Measurements from ENCODE around the gene CBLB.

CBLB gene

DNA sequence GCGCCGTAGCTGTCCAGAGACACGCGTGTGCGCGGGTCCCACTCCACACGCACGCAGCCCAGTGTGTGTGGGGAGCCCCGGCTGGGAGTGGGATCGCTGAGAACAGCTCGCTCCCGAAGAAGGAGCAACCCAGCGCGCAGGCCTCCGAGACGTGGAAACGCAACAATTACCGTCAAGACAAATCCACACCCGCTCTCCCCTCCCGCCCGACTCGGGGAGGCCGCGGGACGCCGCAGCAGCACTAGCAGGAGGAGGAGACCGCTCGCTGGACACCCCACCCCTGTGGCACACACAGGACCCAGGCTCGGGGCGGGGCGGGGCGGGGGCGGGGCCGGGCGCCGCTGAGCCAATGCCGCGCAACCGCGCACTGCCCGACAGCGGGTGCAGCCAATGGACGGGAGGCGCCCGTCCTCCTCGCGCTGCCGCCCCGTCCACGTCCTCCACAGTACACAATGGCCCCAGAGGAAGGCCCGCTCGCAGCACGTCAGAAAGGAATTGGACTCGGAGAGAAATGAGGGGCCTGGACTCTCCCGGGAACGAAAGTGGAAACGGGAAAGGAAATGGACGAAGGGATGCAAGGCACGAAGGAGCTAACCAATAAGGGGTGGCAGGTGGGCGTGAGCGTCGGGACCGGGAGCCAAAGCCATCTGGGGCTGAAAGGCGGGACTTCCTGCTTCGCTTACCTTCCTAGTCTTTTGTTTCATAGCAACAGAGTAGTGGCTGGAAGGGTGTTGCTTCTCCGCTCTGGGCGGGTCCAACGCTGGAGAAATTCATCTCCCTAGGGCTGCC, at the start of gene CBLB:
Gene CBLB, minus strand, starts transcription at position 271 of the 789 bp plus-strand sequence. CDS start 1,435 bp downstream, outside the sequence.
- DNase-seq = peak; percentile 92 to 95 (median 95)

DNA sequence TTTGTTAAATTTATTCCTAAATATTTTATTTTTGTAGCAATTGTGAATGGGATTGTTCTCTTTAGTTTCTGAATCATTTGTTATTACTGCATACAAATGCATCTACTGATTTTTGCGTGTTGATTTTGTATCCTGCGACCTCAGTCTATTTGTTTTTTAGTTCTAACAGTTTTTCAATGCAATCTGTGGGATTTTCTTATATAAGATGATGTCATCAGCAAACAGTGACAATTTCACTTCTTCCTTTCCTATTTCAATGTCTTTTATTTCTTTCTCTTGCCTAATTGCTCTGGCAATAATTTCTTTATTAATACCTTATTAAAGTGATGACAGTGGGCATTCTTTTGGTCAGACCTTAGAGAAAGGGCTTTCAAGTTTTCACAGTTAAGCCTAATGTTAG, 48.0 kb upstream of the CBLB start:
- DNase-seq = peak in 1 of 3 donors; percentile 11

DNA sequence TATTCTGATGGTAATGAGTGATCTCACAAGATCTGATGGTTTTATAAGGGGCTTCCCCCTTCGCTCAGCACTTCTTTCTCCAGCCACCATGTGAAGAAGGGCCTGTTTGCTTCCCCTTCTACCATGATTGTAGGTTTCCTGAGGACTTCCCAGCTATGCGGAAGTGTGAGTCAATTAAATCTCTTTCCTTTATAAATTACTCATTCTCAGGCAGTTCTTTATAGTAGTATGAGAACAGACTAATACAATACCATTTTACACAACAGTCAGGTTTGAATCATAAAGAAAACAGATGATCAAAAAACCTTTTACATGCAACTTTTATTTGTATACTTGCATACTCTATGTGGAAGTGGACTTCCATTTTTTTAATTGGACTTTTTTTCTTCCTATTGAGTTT, 46.7 kb upstream of the CBLB start:
- DNase-seq = peak; percentile 22 to 70 (median 31)

DNA sequence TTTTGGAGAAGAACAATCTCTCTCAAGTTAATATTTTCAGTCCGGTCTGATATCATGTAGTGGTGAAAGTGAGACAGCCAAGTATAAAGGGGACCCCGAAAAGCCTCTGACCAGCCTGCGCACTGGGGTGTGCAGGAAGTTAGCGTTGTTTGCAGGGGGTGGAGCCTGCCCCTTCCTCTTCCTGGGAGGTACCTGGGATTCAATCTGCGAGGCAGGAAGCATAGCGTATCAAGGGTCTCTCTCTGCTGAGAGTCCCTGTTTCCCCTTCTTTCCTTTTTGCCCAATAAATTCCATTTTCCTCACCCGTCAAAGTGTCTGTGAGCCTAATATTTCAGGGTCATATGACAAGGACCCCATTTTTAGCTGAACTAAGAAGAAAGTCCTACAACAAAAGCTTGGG, 44.8 kb upstream of the CBLB start:
- DNase-seq = no peak

DNA sequence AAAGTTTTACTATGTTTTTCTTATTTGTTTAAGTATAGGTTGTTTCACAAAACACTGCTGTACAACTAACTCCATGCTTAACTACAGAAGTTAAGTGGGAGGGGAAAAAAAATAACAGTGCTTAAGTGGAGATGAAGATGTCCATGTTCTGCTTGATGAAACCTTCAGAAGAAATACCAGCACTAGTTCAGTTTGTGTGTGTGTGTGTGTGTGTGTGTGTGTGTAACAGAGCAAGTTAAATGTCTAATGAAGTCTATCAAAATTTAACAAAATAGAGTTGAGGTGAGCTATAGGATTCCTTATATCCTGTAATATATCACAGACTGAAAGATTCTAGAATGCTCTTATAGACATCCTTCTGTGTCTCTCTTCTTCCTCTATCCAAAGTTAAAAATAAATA, 44.1 kb upstream of the CBLB start:
- DNase-seq = peak in 1 of 3 donors; percentile 5

DNA sequence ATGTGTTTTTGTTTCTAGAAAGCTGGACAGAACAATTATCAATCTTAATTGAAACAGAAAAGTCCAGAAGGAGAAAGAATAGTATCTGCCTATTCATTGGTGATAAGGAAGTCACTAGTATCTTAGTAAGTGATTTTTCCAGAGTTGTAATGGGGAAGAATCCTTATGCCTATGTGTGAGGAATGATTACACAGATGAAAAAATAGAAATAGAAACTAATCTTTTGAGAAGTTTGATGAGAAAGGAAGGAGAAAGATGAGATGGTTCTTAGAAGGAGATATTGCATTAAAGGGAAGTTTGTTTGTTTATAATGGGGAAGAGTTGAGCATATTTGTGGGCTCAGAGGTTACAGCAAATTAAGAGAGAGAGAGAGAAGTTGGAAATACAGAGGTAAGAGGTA, 42.7 kb upstream of the CBLB start:
- DNase-seq = peak; percentile 36 to 76 (median 53)

DNA sequence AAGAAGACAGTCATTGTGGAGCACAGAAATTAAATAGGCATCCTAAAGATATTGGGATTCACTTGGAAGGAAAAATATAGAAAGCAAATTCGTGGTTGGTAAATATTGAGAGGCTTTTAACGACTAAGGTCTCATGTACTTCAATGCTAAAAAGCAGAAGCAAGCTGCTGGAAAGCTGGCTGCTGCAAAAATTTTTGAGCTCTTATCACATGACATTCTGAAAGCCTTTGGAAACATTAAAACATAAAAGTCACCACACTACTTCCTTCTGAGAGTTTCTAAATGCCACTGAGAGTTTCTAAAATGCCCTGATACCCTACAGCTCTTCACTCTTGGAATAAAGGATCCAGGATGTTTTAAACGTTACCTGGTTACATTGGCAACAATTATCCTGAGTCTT, 39.0 kb upstream of the CBLB start:
- DNase-seq = peak; percentile 75 to 91 (median 86)

DNA sequence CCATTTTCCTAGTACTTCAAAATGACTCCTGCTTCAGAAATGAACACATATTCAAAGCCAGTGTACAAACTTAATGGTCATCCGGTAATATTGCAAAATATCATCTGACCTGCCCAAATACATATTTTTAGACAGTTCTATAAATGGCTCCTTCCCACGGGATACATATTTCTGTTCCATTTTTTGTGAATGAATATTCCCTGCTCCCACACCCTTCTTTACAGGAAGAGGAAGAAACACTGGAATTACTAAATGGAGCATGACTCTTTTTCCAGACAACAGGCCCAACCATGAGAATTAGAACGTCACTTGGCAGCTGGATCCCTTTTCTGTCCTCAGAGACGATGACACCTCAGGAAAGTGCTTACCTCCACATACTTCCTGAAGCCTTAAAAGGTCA, 38.0 kb upstream of the CBLB start:
- peak; percentile 63 to 83 (median 71) for DNase-seq

DNA sequence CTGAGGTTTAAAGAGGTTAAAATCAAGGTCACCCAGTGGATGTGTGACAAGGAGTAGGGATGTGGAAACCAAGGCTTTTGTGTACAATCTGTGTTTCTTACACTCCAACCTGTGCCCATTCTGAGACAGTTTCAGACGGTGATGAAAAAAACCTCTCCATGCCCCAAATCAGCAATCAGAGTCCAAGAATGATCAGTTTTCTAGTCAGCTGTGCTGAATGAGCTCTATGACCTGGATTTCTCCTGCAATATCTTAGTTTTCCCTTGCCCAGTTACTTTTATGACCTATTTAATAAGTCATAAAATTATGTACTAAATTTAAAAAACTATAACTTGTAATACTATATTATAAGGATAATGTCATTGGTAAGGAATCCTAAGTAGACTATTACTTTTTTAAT, 37.5 kb upstream of the CBLB start:
- no peak for DNase-seq

DNA sequence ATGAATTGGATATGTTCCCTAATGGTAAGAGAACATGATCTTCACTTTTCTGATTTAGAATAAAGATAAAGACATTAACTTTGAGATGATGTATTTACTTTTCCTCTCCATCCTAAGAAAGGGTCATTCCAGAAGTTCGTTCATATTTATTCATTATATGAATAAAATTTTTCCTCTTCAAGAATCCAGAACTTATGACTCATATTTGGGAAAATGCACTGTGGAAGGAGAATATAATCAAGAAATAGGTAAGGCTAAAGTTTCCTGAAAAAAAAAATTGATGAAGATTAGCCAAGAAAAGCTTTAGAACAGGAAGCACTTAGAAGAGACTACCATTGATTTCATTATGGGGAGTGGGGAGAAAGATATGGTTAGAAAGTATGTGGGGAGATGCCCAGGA, 36.5 kb upstream of the CBLB start:
- DNase-seq = no peak

DNA sequence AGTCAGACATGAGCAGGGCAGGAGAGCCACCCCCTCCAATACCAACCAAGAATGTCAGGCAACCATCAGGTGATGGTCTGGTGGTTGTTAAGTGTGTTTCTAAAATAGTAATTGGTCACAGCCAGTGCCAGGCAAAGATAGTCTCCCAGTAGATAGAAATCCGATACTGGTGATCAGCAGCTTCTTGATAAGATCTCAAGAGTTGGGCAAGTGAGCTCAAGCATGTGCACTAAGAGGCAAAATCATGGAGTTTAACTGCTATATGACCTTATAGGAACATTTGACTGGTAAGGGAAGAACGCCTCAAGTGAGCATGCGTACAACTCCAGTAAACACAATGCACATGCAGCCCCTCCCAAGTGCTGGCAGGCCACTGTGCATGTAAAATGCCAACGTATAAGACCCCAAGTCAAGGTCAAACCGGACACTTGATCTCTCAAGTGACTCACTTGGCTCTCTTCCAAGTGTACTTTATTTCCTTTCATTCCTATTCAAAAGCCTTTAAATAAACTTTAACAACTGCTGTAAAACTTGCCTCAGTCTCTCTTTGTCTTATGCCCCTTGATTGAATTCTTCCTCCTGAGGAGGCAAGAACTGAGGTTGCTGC, 36.0 kb upstream of the CBLB start:
- DNase-seq = no peak

DNA sequence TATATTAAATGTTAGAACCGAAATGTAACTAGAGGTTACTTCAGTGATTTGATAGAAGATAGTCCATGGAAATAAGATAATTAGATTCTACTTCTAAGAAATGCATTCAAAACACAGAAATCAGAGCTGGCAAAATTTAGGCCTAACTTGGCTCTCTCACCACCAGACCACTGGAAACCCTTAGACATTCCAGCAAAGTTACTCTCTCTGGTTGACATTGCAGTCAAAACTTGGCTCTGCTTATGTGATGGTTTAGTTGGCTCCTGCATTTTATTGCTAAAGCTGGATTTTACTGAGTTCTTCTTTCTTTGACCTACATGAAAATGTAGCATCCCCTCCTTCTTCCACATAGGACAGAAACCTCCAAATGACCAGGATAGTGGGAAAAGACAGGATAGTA, 35.4 kb upstream of the CBLB start:
- no peak for DNase-seq

DNA sequence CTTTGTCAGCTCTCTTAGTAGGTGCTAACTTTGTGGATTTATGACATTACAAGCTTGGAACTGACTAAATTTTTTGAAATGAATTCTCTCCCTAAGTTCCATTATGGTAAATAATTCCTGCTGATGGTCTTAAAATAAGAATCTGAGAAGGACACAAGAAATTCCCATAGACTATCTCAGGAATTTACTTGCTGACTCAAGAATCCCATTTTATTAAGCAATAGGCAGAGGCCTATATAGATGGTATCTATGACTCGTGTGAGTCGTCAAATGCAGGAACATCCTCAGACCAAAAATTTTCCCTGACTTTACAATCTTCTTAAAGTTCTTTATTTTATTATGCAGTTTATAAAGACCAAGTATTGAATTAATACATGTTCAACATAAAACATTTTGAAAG, 30.7 kb upstream of the CBLB start:
- DNase-seq = peak; percentile 44 to 78 (median 72)

DNA sequence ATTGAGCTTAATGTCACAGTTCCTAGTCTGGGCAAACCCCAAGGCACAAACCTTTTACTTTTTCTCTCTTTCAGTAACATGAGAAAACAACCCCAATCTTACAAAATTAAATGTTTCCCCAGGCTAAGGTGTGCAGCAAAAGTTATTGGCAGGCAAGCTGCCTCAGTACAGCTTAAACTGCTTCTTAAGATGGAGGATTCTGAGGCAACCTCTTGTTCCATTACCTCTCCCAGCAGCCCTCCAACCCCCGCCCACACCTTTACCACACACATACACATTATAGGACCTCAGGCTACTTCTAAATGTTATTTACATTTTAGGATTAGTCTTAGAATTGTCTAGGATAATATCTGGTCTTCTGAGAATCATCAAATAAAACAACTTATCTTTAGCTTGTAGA, 22.3 kb upstream of the CBLB start:
- no peak for DNase-seq

DNA sequence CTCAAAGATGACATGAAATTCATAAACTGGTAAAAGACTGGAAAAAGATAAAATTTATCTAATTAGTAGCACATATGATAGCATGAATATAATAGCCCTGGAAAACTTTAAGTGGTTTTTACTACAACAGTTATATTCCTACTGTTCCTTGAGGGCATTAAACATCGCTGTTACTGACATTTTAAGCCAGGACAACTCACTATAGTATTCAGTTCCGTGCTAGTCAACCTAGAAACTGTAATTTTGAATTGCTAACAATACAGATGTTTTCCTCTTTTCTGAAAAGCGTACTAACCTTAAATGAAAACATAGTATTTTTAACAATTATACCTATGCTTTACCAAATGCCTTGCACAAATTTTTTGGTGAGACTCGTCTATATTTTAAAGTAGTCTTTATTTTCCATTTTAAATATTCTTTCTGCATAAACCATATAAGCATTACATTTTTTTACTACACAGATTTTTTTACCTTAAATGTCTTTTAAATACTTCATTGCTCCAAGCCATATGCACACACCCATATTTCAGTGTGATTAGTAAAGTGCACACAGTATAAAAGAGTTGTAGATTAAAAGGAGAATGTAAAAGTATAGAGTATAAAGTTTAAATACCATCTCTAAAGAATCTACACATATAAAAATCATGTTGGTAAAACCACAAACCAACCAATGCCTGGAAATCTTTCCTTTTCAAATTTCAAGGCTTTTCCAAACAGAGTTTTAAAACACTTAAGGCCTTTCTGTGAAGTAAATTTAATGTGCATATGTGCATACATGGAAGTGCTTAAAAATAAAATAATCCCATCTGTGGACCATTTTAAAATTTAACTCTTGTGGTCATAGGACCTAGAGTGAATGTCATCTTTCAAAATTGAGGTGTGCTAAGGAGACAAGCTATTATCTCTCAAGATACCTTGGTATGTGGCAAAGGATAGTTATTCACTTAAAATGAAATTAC, 20.1 kb upstream of the CBLB start:
- no peak for DNase-seq

DNA sequence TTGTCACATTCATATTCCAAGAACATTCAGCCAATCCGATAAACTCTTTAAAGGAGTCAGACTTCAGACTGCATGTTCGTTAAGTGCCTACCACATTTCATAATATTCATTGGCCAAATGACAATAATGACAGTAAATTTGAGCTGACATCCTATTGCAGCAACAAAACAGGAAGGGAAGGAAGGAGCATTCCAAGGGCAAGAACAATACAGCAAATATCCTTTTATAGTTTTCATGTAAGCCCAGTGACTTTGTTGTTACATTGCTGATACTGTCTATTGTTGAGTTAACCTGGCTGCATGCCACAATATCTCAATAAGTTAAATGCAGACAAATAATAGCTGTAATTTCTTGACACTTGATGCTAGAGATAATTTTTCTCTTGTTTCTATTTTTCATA, 16.4 kb upstream of the CBLB start:
- DNase-seq = peak in 1 of 3 donors; percentile 12

DNA sequence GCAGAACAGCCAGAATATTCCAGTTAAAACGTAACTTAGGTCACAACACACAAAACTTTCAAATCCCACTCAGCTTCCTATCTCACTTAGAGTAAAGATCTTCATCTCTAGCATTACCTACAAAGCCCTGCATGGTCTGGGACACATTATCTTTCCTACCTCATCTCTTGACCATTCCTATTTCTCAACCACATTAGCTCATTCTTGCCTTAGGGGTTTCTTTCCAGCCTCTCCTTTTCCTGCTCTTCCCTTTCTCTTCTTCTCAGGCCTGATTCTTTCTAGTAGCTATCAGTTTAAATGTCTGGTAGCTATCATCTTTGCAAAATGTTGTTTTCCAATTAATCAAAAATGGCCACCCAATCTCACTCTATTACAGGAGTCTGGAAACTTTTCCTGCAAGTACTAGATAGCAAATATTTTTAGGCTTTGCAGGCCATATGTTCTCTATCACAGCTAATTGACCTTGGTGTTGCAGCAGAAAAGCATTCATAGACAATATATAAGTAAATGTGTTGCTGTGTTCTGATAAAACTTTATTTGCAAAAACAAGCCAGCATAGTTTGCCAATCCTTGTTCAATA, 15.1 kb upstream of the CBLB start:
- no peak for DNase-seq

DNA sequence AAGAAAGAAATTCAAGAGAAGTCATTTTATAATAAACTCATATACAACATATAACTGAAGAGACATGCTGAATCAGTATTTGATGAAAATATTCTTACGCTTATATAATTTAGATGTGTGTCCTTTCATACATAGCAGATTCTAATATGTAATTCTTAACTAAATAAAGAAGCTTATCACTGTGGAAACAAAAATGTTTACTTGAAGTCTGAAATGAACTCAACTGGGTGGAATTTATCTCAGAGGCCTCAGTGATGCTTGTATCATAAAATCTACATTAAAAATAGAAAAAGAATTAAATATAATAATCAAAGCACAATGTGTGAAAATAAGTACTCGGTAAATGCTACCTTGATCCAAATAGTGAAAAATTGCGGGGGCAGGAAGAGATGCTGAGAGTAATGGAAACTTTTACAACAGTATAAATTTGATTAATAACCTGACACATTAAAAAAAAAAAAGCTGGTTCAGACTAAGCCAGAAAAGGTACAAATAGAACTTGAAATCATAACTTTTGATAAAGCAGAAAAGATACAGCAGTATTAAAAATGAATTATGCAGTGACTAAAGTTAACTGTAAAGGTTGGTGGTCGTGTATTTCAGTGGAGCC, 12.0 kb upstream of the CBLB start:
- no peak for DNase-seq

DNA sequence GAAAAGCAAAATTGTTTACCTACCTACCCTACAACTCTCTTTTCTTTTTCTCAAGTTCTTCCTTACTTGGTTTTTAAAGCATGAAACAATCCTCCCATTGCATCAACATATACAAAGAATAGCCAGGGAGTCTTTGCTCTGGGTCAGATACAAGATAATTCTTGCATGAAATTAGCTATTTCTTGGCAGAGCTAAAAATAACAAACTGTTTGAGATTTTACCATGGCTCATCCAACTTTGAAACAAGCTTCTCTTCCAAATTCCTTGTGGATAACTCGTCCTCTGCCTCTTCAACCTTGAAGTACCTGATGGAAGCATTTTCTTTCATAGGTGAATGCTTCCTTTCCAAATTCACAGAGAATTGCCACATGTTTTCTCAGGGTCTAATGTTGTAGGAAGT, 9.2 kb upstream of the CBLB start:
- DNase-seq = no peak

DNA sequence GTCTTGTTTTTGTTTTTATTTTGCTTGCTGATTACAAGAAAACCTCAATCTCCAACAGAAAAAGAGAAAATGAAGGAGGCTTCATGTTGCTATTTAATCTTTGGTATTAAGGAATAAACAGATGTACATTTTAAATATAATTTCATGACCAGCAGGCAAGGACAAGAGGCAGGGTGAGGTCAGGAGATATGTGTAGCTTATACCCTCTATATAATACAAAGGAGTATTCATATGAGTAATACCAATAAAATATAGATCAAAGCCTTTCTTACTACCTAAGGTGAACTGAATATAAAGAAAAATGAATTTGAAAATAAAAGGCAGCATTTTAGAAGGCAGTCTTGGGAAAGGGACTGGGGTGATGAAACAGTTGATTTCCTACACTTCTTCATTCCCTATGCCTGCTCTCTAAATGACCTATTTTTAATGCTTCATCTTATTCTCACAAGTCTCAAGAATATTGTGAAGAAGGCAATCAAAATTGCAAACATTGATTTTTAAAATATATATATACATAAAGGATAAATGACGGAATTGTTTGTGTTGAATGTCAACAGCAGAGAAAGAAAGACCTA, 8.6 kb upstream of the CBLB start:
- peak in 2 of 3 donors; percentile 34 to 38 for DNase-seq

DNA sequence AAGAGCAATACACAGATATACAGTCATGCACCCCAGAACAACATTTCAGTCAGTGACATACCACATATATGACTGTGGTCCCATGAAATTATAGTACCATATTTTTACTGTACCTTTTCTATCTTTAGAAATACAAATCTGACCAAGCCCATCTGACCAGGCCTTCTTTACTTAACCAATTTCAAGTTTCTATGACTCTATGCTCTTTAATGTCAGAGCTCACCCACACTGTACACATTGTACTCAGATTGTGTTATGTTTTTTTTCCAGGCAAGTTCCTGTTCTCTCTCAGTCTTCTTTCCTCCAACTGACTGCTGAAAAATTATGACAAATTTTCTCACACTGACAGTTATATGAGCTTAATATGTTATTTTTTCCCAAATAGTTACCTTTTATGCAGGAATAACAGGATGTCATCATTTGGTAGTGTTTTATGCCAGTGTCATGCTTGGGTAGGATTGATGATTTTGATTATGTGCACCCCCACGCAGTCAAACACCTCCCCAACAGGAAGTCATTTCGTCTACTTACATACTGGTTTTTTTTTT, 8.0 kb upstream of the CBLB start:
- peak; percentile 28 to 65 (median 45) for DNase-seq

All from suppressor macrophage treated with lipopolysaccharide for 1 hour (primary cell).